A549 (cell line): ENCODE results near the gene CALML3.

Experiments used
- TF ChIP-seq, protein P1 (sequence below): fragments of 200-600 bp; sonication (generic); IDR thresholded peaks from 2 replicates; pipeline ENCODE4 v1.6.1; 2016; ENCODE audit warnings: antibody characterized with exemption, mild to moderate bottlenecking, moderate library complexity
- TF ChIP-seq, protein P2 (sequence below): fragments of >200 bp; sonication (Bioruptor Twin); formaldehyde crosslinking; IDR thresholded peaks from 3 replicates; pipeline ENCODE4 v1.5.1; 2016

DNA sequence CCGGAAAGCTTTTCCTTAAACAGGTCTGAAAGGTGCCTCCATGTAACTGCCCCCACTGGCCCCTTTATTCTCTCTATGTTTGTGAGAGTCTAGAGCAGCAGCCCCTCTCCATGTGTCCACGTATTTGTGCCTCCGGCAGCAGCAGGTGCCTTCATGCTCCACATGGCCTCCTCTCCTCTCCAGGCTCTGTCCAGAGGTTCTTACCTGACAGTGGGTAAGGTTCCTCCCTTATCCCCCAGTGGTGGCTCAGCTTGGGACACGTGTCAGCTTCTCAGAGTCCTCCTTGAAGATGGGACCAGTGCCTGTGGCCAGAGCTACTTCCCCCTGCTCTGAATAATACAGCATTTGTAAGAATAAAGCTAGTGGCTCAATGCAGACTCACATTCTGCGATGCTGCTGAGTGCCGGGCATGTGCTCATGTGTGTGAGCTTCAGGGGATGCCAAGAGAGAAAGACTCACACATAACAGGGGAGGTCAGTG is 7.9 kb downstream of the CALML3 start:
- TF ChIP-seq, protein P1, sequence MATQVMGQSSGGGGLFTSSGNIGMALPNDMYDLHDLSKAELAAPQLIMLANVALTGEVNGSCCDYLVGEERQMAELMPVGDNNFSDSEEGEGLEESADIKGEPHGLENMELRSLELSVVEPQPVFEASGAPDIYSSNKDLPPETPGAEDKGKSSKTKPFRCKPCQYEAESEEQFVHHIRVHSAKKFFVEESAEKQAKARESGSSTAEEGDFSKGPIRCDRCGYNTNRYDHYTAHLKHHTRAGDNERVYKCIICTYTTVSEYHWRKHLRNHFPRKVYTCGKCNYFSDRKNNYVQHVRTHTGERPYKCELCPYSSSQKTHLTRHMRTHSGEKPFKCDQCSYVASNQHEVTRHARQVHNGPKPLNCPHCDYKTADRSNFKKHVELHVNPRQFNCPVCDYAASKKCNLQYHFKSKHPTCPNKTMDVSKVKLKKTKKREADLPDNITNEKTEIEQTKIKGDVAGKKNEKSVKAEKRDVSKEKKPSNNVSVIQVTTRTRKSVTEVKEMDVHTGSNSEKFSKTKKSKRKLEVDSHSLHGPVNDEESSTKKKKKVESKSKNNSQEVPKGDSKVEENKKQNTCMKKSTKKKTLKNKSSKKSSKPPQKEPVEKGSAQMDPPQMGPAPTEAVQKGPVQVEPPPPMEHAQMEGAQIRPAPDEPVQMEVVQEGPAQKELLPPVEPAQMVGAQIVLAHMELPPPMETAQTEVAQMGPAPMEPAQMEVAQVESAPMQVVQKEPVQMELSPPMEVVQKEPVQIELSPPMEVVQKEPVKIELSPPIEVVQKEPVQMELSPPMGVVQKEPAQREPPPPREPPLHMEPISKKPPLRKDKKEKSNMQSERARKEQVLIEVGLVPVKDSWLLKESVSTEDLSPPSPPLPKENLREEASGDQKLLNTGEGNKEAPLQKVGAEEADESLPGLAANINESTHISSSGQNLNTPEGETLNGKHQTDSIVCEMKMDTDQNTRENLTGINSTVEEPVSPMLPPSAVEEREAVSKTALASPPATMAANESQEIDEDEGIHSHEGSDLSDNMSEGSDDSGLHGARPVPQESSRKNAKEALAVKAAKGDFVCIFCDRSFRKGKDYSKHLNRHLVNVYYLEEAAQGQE = no peak
- TF ChIP-seq, protein P2, sequence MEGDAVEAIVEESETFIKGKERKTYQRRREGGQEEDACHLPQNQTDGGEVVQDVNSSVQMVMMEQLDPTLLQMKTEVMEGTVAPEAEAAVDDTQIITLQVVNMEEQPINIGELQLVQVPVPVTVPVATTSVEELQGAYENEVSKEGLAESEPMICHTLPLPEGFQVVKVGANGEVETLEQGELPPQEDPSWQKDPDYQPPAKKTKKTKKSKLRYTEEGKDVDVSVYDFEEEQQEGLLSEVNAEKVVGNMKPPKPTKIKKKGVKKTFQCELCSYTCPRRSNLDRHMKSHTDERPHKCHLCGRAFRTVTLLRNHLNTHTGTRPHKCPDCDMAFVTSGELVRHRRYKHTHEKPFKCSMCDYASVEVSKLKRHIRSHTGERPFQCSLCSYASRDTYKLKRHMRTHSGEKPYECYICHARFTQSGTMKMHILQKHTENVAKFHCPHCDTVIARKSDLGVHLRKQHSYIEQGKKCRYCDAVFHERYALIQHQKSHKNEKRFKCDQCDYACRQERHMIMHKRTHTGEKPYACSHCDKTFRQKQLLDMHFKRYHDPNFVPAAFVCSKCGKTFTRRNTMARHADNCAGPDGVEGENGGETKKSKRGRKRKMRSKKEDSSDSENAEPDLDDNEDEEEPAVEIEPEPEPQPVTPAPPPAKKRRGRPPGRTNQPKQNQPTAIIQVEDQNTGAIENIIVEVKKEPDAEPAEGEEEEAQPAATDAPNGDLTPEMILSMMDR = no peak
